Activated T-cell treated with anti-CD3 and anti-CD28 coated beads, Interleukin-2, amount 50 U/mL, for 4 hours (primary cell): ENCODE results near the gene PLA2G6. TPM values are rescaled to one million over a fixed set of nuclear protein-coding genes. Genes with fewer than 3 reads are reported as not detected.

ENCODE experiments used
- ATAC-seq, 2 donors: fragments of 200-7000 bp; cut with Tn5 transposase; one replicate each; pipeline ENCODE4 v1.10.0; 2021
- DNase-seq: peaks from one replicate; pipeline ENCODE4 v3.0.0-alpha.2; 2020
- H3K27me3 Mint-ChIP-seq: one replicate; pipeline ENCODE4 v1.8.0; 2021; ENCODE audit warnings: low read depth, mixed read lengths
- H3K36me3 Mint-ChIP-seq: one replicate; pipeline ENCODE4 v1.8.0; 2022; ENCODE audit warnings: mixed read lengths; ENCODE audit not compliant: insufficient read depth
- H3K4me1 Mint-ChIP-seq: one replicate; pipeline ENCODE4 v1.8.0; 2021; ENCODE audit warnings: low read depth, mixed read lengths
- H3K4me3 Mint-ChIP-seq: one replicate; pipeline ENCODE4 v1.8.0; 2021; ENCODE audit warnings: mild to moderate bottlenecking, moderate library complexity, mixed read lengths
- H3K9me3 Mint-ChIP-seq: one replicate; pipeline ENCODE4 v1.8.0; 2021; ENCODE audit warnings: mixed read lengths
- total RNA-seq, 3 donors: library from RNA; stranded (reverse); gene quantifications; one replicate each; pipeline ENCODE4 v1.2.1, GENCODE V29; 2021

The PLA2G6 gene
- total RNA-seq, 3 donors from 2014 or later = 18.1 to 29.8 (median 22.0) TPM

DNA sequence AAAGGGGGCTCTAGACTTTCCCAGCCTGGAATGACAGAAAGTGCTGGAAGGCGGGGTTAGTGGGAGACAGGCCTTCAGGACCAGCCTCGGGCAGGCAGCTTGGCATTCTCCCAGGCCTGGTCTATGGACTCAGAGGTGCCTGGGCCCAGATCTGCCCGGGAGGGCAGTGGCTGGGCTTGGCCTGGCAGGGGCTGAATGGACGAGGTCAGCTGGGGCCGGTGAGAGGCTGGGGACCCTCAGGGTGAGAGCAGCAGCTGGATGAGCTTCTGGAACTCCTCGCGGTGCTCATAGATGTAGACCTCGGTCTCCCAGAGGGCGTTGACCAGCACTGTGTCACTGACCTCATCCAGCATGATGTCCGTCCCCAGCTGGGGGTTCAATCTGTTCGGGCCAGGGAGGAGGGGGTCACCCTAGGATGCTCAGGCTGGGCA is 69.7 kb downstream of the PLA2G6 start:
- no peak for DNase-seq
- no peaks in the 10 kb centered on the region for H3K9me3 Mint-ChIP-seq
- no peaks in the 10 kb centered on the region for H3K4me1 Mint-ChIP-seq
- no peak for ATAC-seq
- H3K4me3 Mint-ChIP-seq = no peak overlapping the region
- peaks cover 9% of the 10 kb centered on the region for H3K36me3 Mint-ChIP-seq
- no peaks in the 10 kb centered on the region for H3K27me3 Mint-ChIP-seq

DNA sequence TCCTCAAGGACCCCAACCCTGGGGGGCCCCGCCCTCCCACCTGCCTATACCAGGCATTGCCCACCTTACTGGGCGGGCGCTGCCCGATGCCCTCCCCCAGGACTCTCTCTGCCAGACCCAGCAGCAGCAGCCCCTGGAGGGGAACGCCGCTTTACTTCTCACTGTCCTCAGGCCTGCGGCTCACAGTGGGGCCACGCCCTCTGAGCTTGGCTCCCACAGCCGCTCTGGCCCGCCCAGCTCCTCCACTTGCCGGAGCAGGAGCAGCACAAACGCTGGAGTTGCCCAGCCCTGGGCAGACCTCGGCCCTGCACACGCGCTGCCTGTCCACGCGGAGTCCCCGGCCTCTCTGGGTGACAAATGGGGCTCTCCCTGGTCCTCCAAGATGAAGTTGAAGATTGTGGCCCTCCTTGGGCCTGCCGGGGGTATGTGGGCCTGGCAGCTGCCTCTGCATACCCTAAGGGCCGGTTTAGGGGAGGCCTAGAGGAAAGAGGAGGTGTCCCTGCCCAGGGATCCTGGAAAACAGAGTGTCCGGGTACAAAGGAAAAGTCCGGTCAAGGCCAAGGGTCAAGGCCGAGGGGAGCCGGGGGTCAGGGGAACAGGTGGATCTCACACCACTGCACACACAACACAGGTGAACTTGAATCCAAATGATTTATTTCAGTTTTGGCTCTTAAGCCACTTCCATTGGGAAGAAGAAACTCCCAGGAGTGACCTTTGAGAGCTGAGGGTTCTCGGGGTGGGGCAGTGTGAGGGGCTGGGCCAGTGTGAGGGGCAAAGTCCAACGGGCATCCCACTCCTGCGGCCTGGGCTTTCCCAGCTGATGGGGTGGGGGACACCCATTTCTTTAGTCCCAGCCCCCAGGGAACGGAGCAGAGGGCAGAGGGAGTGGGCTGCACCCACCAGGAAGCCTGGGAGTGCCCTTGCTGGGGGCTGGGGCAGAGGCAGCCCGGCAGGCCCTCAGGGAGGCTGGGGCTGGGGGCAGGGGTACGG is 70.5 kb downstream of the PLA2G6 start:
- Mint-ChIP-seq H3K27me3 (no peaks in the 10 kb centered on the region), H3K4me3 (no peak overlapping the region), H3K4me1 (no peaks in the 10 kb centered on the region), H3K36me3 (peaks cover 7% of the 10 kb centered on the region), H3K9me3 (no peaks in the 10 kb centered on the region)
- ATAC-seq = no peak
- no peak for DNase-seq

DNA sequence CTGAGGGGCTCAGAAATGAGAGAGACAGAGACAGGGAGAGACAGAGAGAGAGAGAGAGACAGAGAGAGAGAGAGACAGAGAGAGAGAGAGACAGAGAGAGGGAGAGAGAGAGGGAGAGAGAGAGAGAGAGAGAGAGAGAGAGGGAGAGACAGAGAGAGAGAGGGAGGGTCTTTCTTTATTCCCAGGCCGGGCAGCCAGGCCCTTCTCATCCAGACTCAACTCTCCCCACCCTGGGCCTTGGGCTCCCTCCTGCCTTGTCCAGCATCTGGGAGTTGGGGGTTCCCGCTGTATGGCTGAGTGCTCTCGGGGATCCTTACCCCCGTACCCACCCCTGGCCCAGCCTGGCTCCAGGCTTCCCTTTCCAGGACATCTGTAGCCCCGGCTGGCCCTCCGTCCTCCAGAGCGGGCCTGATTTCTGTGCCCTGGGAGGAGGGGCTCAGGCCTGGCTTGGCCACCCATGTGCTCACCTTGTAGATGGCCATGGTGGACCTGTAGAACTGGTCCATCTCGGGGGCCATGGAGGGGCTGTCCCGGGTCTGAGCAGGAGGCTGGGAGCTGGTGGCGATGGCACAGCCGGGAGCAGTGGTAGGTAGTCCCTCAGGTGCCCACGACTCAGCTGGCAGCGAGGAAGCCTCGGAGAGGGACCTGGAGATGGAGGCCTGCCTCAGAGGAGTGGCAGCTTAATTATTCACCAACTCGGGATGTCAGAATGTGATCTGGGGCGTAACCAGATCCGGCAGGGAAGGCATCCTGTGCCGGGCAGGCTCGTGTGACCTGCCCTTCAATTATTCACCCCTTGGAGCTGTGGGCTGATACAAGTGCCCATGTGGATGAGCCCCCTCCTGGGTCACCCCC is 71.4 kb downstream of the PLA2G6 start, which contains the start of gene BAIAP2L2:
TSS of gene BAIAP2L2 (minus strand) at position 677 of the 855 bp plus-strand sequence. CDS start at position 518, 159 bp downstream.
- Mint-ChIP-seq H3K4me3 (no peak within 1 kb of the TSS), H3K4me1 (no peaks in the 10 kb centered on the region), H3K36me3 (peaks cover 5% of the 10 kb centered on the region), H3K9me3 (no peaks in the 10 kb centered on the region), H3K27me3 (no peaks in the 10 kb centered on the region)
- ATAC-seq (no peak), DNase-seq (no peak)

DNA sequence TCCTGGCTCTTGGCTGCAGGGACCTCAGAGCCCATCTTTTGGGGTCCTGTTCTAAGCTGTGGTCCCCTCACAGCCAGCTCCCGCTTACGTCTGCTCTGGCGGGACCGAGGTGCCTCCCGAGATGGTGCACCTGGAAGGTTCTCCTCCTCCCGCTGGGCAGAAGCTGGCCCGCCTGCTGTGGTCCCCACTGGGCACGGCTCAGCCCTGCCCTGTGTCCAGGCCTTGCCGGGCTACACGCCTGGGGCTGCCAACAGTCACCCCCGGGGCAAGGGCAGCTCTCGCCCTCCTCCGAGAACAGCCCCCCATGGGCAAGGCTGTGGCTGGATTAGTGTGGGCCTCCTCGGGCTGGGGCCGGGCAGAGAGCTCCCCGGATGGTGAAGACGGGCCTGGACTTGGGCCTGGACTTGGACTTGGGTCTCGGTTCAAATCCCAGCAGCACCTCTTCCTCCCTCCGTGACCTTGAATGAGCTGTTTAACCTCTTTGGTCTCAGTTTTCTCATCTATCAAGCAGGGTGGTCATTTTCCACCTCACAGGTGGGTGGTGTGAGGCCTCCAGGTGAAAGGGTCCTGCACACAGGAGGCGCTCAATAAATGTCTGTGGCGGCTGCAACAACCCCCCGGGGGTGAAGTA is 72.1 kb downstream of the PLA2G6 start:
- peak in 1 of 2 donors; percentile 8 for ATAC-seq

DNA sequence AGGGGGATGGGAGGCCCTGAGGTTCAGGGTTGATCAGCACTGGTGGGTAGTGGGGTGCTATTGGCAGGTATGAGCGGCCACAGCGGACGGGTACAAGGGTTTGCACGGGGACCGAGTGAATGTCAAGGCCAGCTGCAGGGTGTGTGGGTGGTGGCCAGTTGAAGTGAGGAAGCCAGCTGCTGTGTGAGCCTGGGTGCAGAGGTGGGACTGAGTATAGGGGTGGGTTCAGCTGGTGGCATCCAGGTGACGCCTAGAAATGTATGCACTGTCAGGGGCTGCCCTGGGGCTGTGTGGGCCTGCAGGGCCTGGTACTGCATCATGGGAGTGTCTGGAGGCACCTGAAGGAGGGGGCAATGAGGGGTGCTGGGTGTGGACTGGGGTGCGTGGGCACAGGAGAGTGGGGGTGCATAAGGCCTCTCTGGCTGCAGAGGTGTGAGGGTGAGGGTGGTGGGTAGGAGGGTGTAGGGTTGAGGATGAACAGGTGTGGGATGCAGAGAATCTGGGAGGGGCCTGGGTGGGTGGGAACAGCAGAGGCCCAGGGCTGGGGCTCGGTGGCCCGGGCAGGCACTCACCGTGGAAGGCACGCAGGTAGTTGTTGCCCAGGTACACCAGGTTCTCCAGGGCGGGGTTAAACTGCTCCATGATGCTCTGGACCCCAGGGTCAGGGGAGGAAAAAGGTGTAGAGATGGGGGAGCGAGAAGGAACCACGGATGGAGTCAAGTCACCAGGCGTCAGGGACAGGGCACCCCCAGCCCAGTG is 72.9 kb downstream of the PLA2G6 start:
- ATAC-seq (peak; percentile 21 to 35), DNase-seq (no peak)
- Mint-ChIP-seq H3K9me3 (no peaks in the 10 kb centered on the region), H3K4me3 (no peak overlapping the region), H3K4me1 (peaks cover 8% of the 10 kb centered on the region), H3K36me3 (peaks cover 1% of the 10 kb centered on the region), H3K27me3 (no peaks in the 10 kb centered on the region)

More for the DNA sequence above, 72.1 kb downstream of the PLA2G6 start:
- peaks cover 5% of the 10 kb centered on the region for H3K4me1 Mint-ChIP-seq
- H3K9me3 Mint-ChIP-seq = no peaks in the 10 kb centered on the region
- DNase-seq = no peak
- H3K4me3 Mint-ChIP-seq = no peak overlapping the region
- no peaks in the 10 kb centered on the region for H3K27me3 Mint-ChIP-seq
- H3K36me3 Mint-ChIP-seq = peaks cover 3% of the 10 kb centered on the region

DNA sequence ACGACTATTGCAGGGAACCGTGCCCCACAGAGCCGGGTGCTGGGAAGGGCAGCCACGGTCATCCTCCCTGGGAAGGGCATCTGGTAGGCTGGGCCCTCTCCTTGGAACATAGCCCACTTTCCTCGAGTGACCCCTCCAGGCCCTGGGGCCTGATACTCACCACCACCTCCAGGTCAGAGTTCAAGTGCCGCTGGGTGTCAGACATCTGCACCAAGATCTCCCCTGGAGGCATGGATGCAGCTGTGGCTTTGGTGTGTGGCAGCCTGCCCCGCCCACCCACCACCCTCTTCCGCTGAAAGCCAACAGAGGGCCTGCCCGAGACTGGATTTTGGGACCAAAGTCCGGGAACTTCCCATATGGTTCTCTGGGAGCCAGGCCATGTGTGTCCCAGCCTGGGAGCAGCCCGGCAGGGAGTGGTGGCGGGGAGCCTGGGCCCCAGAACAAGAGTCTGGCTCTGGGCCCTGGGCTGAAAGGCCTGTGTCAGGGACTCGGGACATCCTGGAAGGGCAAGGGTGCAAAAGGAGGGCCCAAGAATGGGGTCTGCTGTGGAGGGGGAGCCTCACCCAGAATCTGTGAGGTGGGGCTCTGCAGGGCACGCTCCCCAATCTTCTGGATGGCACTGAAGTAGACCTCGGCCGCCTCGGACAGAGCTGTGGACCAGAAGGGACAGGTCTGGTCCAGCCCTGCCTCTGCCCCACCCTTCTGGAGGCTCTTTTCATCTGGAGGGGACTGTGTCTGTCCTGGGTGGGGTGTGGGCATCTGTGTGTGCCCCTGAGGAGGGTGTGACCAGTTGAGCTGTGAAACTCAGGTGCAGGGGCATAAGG is 73.7 kb downstream of the PLA2G6 start:
- Mint-ChIP-seq H3K9me3 (no peaks in the 10 kb centered on the region), H3K27me3 (no peaks in the 10 kb centered on the region), H3K4me1 (peaks cover 8% of the 10 kb centered on the region), H3K4me3 (no peak overlapping the region), H3K36me3 (peaks cover 1% of the 10 kb centered on the region)
- peak in 1 of 2 donors; percentile 15 for ATAC-seq
- no peak for DNase-seq

DNA sequence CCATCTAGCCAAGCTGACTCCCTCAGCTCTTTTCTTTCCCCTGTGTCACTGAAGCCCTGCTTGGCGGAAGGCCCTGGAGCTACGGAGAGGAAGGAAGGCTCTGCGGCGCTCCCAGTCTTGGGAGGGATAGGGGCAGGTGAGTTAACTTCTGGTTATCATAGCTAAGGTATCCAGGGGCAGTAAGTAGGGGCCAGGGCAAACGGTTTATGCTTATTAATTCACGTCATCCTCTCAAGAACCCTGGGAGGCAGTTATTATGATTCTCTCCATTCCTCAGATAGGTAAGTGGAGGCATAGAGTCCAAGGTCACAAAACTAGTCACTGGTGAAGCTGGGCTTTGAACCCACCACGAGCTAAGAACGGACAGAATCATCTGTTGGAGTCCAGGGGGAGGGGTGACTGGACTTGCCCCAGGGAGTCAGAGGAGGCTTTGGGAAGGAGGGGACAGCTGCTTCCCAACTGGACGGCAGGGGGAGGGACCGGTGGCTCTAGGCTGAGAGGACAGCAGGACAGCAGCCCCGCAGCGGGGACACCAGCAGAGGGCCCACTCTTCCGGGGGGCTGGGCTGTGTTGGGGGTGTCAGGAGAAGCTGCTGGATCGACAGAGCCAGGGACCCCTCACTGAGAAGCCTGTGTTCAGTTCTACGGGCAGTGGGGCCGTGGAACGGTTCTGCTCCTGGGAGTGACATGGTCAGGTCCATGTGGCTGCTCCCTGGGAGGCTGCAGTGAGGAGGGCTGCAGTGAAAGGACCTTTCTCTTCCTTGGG is 74.6 kb downstream of the PLA2G6 start:
- H3K4me3 Mint-ChIP-seq = no peak overlapping the region
- H3K36me3 Mint-ChIP-seq = no peaks in the 10 kb centered on the region
- no peak for DNase-seq
- H3K27me3 Mint-ChIP-seq = no peaks in the 10 kb centered on the region
- no peak for ATAC-seq
- H3K4me1 Mint-ChIP-seq = peaks cover 8% of the 10 kb centered on the region
- no peaks in the 10 kb centered on the region for H3K9me3 Mint-ChIP-seq

DNA sequence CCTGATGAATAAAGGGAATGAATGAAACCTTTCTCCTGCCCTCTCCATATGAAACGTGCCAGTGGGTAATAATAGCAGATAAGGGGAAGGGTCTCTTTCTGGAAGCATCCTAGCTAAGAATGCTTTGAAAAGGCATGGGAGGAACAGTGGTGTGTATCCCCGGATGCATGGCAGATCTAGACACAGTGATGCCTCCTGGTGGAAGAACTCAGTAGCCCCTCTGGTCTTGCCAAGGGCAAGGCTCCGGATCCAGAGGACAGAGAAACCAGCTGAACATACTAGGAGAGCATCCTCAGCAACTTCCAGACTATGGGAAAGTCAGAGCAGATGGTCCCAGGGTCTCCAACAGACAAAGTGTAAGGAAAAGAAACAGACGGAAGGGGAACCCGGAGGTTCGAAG is 77.5 kb downstream of the PLA2G6 start:
- Mint-ChIP-seq H3K36me3 (peaks cover 2% of the 10 kb centered on the region), H3K27me3 (no peaks in the 10 kb centered on the region), H3K9me3 (no peaks in the 10 kb centered on the region), H3K4me1 (peaks cover 8% of the 10 kb centered on the region), H3K4me3 (no peak overlapping the region)
- DNase-seq = no peak
- no peak for ATAC-seq

DNA sequence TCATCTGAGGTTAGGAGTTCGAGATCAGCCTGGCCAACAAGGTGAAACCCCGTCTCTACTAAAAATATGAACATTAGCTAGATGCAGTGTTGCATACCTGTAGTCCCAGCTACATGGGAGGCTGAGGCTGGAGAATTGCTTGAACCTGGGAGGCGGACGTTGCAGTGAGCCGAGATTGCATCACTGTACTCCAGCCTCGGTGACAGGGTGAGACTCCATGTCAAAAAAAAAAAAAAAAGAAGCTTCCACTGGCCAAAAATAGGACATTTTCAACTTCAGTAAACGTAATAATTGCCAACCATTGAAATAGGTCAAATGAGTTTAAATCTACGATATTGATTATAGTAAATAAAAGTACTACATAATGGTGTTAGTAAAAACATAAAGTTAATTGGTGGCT is 78.0 kb downstream of the PLA2G6 start:
- no peak for DNase-seq
- H3K4me3 Mint-ChIP-seq = no peak overlapping the region
- no peaks in the 10 kb centered on the region for H3K27me3 Mint-ChIP-seq
- H3K9me3 Mint-ChIP-seq = no peaks in the 10 kb centered on the region
- no peak for ATAC-seq
- H3K4me1 Mint-ChIP-seq = peaks cover 8% of the 10 kb centered on the region
- peaks cover 2% of the 10 kb centered on the region for H3K36me3 Mint-ChIP-seq

DNA sequence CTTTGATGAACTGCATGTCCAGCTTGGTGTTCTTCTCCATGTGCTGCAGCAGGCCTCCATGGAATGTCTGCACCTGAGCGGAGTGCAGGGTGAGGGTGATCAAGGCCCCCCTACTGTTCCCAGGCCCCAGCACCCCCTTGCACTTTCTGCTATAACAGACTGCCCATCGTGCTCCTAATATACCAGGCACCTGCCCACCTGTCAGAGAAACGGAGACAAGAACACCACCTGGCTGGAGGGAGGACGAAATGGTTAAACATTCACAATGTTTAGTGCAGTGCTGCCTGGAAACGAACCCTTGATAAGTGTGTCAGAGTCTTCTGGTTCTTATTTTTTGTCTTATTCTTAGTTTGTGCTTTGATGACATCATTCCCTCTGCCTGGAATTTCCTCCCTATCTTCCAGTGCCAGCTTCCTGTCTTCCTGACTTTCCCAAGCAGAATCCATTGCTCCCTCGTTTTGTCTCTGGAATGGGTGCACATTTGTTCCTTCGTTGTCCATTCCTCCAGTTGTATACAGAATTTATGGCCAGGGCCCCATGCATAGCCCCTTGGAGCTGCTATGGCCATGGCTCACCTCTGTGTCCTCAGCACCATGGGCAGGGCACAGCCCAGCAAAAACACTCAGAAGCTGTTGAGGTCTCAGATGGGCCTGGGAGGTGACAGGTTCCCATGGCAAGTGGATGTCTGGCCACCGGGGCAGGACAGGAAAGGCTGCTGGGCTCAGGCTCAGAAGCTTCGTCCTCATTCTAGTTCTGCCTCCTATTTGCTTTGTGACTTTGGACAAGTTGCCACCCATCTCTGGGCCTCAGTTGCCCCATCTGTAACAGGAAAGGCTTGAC is 83.0 kb downstream of the PLA2G6 start:
- H3K36me3 Mint-ChIP-seq = peaks cover 11% of the 10 kb centered on the region
- H3K27me3 Mint-ChIP-seq = no peaks in the 10 kb centered on the region
- H3K4me1 Mint-ChIP-seq = no peaks in the 10 kb centered on the region
- no peaks in the 10 kb centered on the region for H3K9me3 Mint-ChIP-seq
- H3K4me3 Mint-ChIP-seq = no peak overlapping the region
- no peak for DNase-seq
- no peak for ATAC-seq

DNA sequence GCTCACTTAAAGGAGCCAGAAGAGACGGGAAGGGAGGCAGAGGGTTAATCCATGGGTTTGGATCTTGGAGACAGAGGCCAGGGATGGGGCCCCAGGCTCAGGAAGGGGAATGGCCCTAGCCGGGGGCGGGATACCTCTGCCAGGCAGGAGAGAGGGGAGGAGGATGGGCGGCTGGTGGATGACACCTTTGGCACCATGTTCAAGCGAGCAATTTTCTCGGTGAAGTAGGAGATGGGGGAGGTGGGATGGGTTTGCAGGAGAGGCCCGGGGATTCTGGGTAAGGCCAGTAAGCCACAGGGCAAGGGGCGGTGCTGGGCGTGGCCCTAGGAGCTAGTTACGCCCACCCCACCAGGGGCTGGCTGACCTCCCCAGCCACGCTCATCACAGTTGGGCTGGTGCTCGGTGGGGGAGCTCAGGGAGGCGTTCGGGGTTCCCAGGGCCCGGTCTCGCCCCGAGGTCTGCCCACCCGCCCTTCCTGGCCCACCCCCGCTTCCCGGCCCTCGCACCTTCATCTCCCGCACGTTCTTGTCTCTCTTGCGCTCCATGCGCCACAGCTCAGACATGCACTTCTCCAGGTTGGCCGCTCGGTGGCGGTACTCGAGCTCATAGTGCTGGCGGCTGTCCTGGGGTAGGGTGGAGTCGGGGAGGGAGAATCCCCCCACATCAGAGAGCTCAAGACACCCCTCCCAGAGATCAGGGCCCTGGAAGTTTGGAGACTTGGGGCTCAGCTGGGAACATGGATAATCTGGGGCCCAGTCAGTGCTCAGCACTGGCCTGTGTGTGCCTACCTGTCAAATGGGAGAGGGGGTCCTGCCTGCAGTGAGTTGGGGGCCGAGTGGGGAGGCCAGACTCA is 83.8 kb downstream of the PLA2G6 start:
- DNase-seq (no peak), ATAC-seq (no peak)
- Mint-ChIP-seq H3K4me3 (no peak overlapping the region), H3K4me1 (no peaks in the 10 kb centered on the region), H3K36me3 (peaks cover 15% of the 10 kb centered on the region), H3K9me3 (no peaks in the 10 kb centered on the region), H3K27me3 (no peaks in the 10 kb centered on the region)
